Activated naive CD8-positive, alpha-beta T cell treated with anti-CD3 and anti-CD28 coated beads, Interleukin-2, amount 50 U/mL, for 24 hours (primary cell): ENCODE data around the gene PAPOLA.

Experiments used
- ATAC-seq: fragments of 150-1000 bp; cut with Tn5 transposase; one replicate; pipeline ENCODE4 v1.10.0; 2021
- DNase-seq: peaks from one replicate; pipeline ENCODE4 v3.0.0; 2021
- H3K27ac Mint-ChIP-seq: one replicate; pipeline ENCODE4 v1.8.0; 2021; ENCODE audit warnings: mild to moderate bottlenecking, mixed read lengths
- H3K27me3 Mint-ChIP-seq: one replicate; pipeline ENCODE4 v1.8.0; 2021; ENCODE audit warnings: mixed read lengths
- H3K36me3 Mint-ChIP-seq: one replicate; pipeline ENCODE4 v1.8.0; 2021; ENCODE audit warnings: low read depth, mixed read lengths
- H3K4me1 Mint-ChIP-seq: one replicate; pipeline ENCODE4 v1.8.0; 2021; ENCODE audit warnings: mixed read lengths
- H3K4me3 Mint-ChIP-seq: one replicate; pipeline ENCODE4 v1.8.0; 2021; ENCODE audit warnings: mild to moderate bottlenecking, moderate library complexity, mixed read lengths
- H3K9me3 Mint-ChIP-seq: one replicate; pipeline ENCODE4 v1.8.0; 2021; ENCODE audit warnings: mixed read lengths

PAPOLA gene

GRCh38 chr14:96567289-96567899 lies 65.2 kb downstream of the PAPOLA start:
- ATAC-seq (peak; percentile 40), DNase-seq (no peak)
- Mint-ChIP-seq H3K27me3 (no peaks in the 10 kb centered on the region), H3K9me3 (no peaks in the 10 kb centered on the region), H3K27ac (no peak overlapping the region), H3K4me3 (no peak overlapping the region), H3K36me3 (peaks cover 35% of the 10 kb centered on the region), H3K4me1 (no peaks in the 10 kb centered on the region)

GRCh38 chr14:96568621-96569020 lies 66.4 kb downstream of the PAPOLA start:
- no peak for ATAC-seq
- peaks cover 36% of the 10 kb centered on the region for H3K36me3 Mint-ChIP-seq

GRCh38 chr14:96571311-96571710 lies 69.1 kb downstream of the PAPOLA start:
- Mint-ChIP-seq H3K4me3 (no peak overlapping the region), H3K4me1 (peaks cover 6% of the 10 kb centered on the region), H3K36me3 (peaks cover 27% of the 10 kb centered on the region), H3K27ac (no peak overlapping the region), H3K27me3 (no peaks in the 10 kb centered on the region), H3K9me3 (no peaks in the 10 kb centered on the region)
- DNase-seq (no peak), ATAC-seq (no peak)

More at GRCh38 chr14:96568621-96569020, 66.4 kb downstream of the PAPOLA start:
- Mint-ChIP-seq H3K27me3 (no peaks in the 10 kb centered on the region), H3K27ac (no peak overlapping the region), H3K4me3 (no peak overlapping the region), H3K4me1 (no peaks in the 10 kb centered on the region), H3K9me3 (no peaks in the 10 kb centered on the region)
- no peak for DNase-seq

GRCh38 chr14:96573473-96574100 lies 71.4 kb downstream of the PAPOLA start:
- Mint-ChIP-seq H3K9me3 (no peaks in the 10 kb centered on the region), H3K4me3 (no peak overlapping the region), H3K27me3 (no peaks in the 10 kb centered on the region), H3K27ac (no peak overlapping the region), H3K36me3 (peaks cover 19% of the 10 kb centered on the region), H3K4me1 (peaks cover 16% of the 10 kb centered on the region)
- ATAC-seq (no peak), DNase-seq (no peak)

GRCh38 chr14:96574171-96574632 lies 72.0 kb downstream of the PAPOLA start:
- Mint-ChIP-seq H3K27me3 (no peaks in the 10 kb centered on the region), H3K4me1 (peaks cover 16% of the 10 kb centered on the region), H3K36me3 (peaks cover 19% of the 10 kb centered on the region), H3K4me3 (no peak overlapping the region), H3K27ac (no peak overlapping the region), H3K9me3 (no peaks in the 10 kb centered on the region)
- ATAC-seq = no peak
- DNase-seq = no peak

- H3K4me3 Mint-ChIP-seq = no peak overlapping the region
- H3K27ac Mint-ChIP-seq = no peak overlapping the region
- H3K4me1 Mint-ChIP-seq = peaks cover 16% of the 10 kb centered on the region
- H3K36me3 Mint-ChIP-seq = peaks cover 16% of the 10 kb centered on the region
- ATAC-seq = no peak
- no peaks in the 10 kb centered on the region for H3K9me3 Mint-ChIP-seq
- H3K27me3 Mint-ChIP-seq = no peaks in the 10 kb centered on the region
- DNase-seq = no peak
Measured at GRCh38 chr14:96574633-96575632, 72.8 kb downstream of the PAPOLA start.

GRCh38 chr14:96576359-96576758 lies 74.2 kb downstream of the PAPOLA start:
- Mint-ChIP-seq H3K27me3 (no peaks in the 10 kb centered on the region), H3K4me1 (peaks cover 16% of the 10 kb centered on the region), H3K36me3 (peaks cover 14% of the 10 kb centered on the region), H3K4me3 (no peak overlapping the region), H3K9me3 (no peaks in the 10 kb centered on the region), H3K27ac (no peak overlapping the region)
- DNase-seq (no peak), ATAC-seq (no peak)

- Mint-ChIP-seq H3K4me1 (peaks cover 16% of the 10 kb centered on the region), H3K27me3 (no peaks in the 10 kb centered on the region), H3K9me3 (no peaks in the 10 kb centered on the region), H3K36me3 (peaks cover 10% of the 10 kb centered on the region), H3K27ac (peak overlapping the region; percentile 16), H3K4me3 (no peak overlapping the region)
- no peak for DNase-seq
- no peak for ATAC-seq
Measured at GRCh38 chr14:96576937-96577336, 74.8 kb downstream of the PAPOLA start.

- Mint-ChIP-seq H3K27ac (no peak overlapping the region), H3K36me3 (peaks cover 4% of the 10 kb centered on the region), H3K27me3 (no peaks in the 10 kb centered on the region), H3K4me3 (no peak overlapping the region), H3K9me3 (no peaks in the 10 kb centered on the region), H3K4me1 (peaks cover 16% of the 10 kb centered on the region)
- ATAC-seq (no peak), DNase-seq (no peak)
Measured at GRCh38 chr14:96578619-96579018, 76.4 kb downstream of the PAPOLA start.

- ATAC-seq = no peak
- Mint-ChIP-seq H3K4me3 (no peak overlapping the region), H3K27ac (no peak overlapping the region), H3K36me3 (no peaks in the 10 kb centered on the region), H3K9me3 (no peaks in the 10 kb centered on the region), H3K4me1 (peaks cover 16% of the 10 kb centered on the region), H3K27me3 (no peaks in the 10 kb centered on the region)
- no peak for DNase-seq
Measured at GRCh38 chr14:96579358-96579757, 77.2 kb downstream of the PAPOLA start.

- ATAC-seq = no peak
- H3K4me3 Mint-ChIP-seq = no peak overlapping the region
- no peaks in the 10 kb centered on the region for H3K9me3 Mint-ChIP-seq
- no peaks in the 10 kb centered on the region for H3K36me3 Mint-ChIP-seq
- no peaks in the 10 kb centered on the region for H3K27me3 Mint-ChIP-seq
- peaks cover 16% of the 10 kb centered on the region for H3K4me1 Mint-ChIP-seq
- no peak for DNase-seq
- H3K27ac Mint-ChIP-seq = no peak overlapping the region
Measured at GRCh38 chr14:96579855-96580254, 77.7 kb downstream of the PAPOLA start.

- H3K4me1 Mint-ChIP-seq = peaks cover 15% of the 10 kb centered on the region
- peaks cover 6% of the 10 kb centered on the region for H3K27me3 Mint-ChIP-seq
- H3K36me3 Mint-ChIP-seq = no peaks in the 10 kb centered on the region
- no peaks in the 10 kb centered on the region for H3K9me3 Mint-ChIP-seq
- no peak for DNase-seq
- peak; percentile 40 for ATAC-seq
- H3K4me3 Mint-ChIP-seq = no peak overlapping the region
- no peak overlapping the region for H3K27ac Mint-ChIP-seq
Measured at GRCh38 chr14:96580566-96580965, 78.4 kb downstream of the PAPOLA start.

GRCh38 chr14:96581026-96581425 lies 78.8 kb downstream of the PAPOLA start:
- peaks cover 10% of the 10 kb centered on the region for H3K27me3 Mint-ChIP-seq
- H3K36me3 Mint-ChIP-seq = no peaks in the 10 kb centered on the region
- DNase-seq = no peak
- no peak for ATAC-seq
- no peak overlapping the region for H3K4me3 Mint-ChIP-seq
- peaks cover 12% of the 10 kb centered on the region for H3K4me1 Mint-ChIP-seq
- H3K27ac Mint-ChIP-seq = no peak overlapping the region
- H3K9me3 Mint-ChIP-seq = no peaks in the 10 kb centered on the region

- H3K27ac Mint-ChIP-seq = no peak overlapping the region
Measured at GRCh38 chr14:96581902-96582301, 79.7 kb downstream of the PAPOLA start.

More at GRCh38 chr14:96581902-96582301, 79.7 kb downstream of the PAPOLA start:
- ATAC-seq (no peak), DNase-seq (no peak)
- H3K9me3 Mint-ChIP-seq = no peaks in the 10 kb centered on the region
- peaks cover 10% of the 10 kb centered on the region for H3K27me3 Mint-ChIP-seq
- H3K4me3 Mint-ChIP-seq = no peak overlapping the region
- peaks cover 5% of the 10 kb centered on the region for H3K4me1 Mint-ChIP-seq
- H3K36me3 Mint-ChIP-seq = no peaks in the 10 kb centered on the region
